Measurements from ENCODE around the gene PEF1. TPM values are rescaled to one million over a fixed set of nuclear protein-coding genes. Genes with fewer than 3 reads are reported as not detected.

The PEF1 gene
- polyA plus RNA-seq, 3 donors, result 36.6 to 81.7 (median 70.7) TPM

GRCh38 chr1:31617916-31618746 is 26.5 kb downstream of the PEF1 start:
- Mint-ChIP-seq H3K4me1 (peaks cover 2% of the 10 kb centered on the region), H3K9me3 (peaks cover 0 to 6% (median 3%) of the 10 kb centered on the region in 7 donors), H3K27ac (no peak overlapping the region), H3K36me3 (peaks cover 1 to 2% of the 10 kb centered on the region in 2 donors), H3K4me3 (peak overlapping the region in 1 of 2 donors; percentile 48), H3K27me3 (ENCODE audit: low read depth in 3 of 3) (peaks cover 22 to 37% (median 31%) of the 10 kb centered on the region in 3 donors)
- 11% methylated on average over 36 of the region's 56 CpGs for WGBS (ENCODE audit: insufficient coverage)
- H3K9me3 ChIP-seq (replicated peaks in 1 of 2; ENCODE audit: control insufficient read depth in 1 of 2, insufficient read depth in 1 of 2, low read length in 2 of 2), result no peaks in the 10 kb centered on the region
- peak overlapping the region; percentile 71 for H2AFZ ChIP-seq (ENCODE audit: insufficient read depth, low read depth, low read length, poor library complexity, severe bottlenecking)
- no peak overlapping the region for H3K27ac ChIP-seq (ENCODE audit: low read depth in 1 of 2, low read length in 2 of 2)
- H3K4me1 ChIP-seq (ENCODE audit: control insufficient read depth in 1 of 2, insufficient read depth in 2 of 2, low read length in 2 of 2), result peaks cover 5 to 8% of the 10 kb centered on the region in 2 donors
- peaks cover 7 to 32% of the 10 kb centered on the region in 2 donors for H3K27me3 ChIP-seq (ENCODE audit: control insufficient read depth in 2 of 2, insufficient read depth in 2 of 2, low read length in 2 of 2)
- TF ChIP-seq, protein P1, sequence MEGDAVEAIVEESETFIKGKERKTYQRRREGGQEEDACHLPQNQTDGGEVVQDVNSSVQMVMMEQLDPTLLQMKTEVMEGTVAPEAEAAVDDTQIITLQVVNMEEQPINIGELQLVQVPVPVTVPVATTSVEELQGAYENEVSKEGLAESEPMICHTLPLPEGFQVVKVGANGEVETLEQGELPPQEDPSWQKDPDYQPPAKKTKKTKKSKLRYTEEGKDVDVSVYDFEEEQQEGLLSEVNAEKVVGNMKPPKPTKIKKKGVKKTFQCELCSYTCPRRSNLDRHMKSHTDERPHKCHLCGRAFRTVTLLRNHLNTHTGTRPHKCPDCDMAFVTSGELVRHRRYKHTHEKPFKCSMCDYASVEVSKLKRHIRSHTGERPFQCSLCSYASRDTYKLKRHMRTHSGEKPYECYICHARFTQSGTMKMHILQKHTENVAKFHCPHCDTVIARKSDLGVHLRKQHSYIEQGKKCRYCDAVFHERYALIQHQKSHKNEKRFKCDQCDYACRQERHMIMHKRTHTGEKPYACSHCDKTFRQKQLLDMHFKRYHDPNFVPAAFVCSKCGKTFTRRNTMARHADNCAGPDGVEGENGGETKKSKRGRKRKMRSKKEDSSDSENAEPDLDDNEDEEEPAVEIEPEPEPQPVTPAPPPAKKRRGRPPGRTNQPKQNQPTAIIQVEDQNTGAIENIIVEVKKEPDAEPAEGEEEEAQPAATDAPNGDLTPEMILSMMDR (IDR thresholded peaks at IDR 0.05), result peak; percentile 98
- H3K79me2 ChIP-seq (ENCODE audit: insufficient read depth, low read length), result no peaks in the 10 kb centered on the region
- no peaks in the 10 kb centered on the region for H4K20me1 ChIP-seq (ENCODE audit: insufficient read depth, low read length)
- H3K4me3 ChIP-seq (replicated peaks in 1 of 3; ENCODE audit: low read depth in 2 of 3, low read length in 3 of 3), result peak overlapping the region in 1 of 3 experiments; percentile 63
- no peaks in the 10 kb centered on the region for H3K36me3 ChIP-seq (replicated peaks in 1 of 2; ENCODE audit: control insufficient read depth in 1 of 2, insufficient read depth in 2 of 2, low read length in 2 of 2)
- H3K9ac ChIP-seq (ENCODE audit: insufficient read depth, low read length, poor library complexity, severe bottlenecking), result peak overlapping the region; percentile 43
- peak; percentile 25 to 52 (median 43) for DNase-seq
- intact Hi-C loops (cut with micrococcal nuclease), result loop anchor here (1.0 to 5.0 kb wide), 2 partner anchors 54 to 56 kb away; no protein-coding TSS in a partner anchor
- peak overlapping the region; percentile 78 for H3K4me2 ChIP-seq (replicated peaks; ENCODE audit: extremely low read depth, low read length, poor library complexity, severe bottlenecking)

DNA sequence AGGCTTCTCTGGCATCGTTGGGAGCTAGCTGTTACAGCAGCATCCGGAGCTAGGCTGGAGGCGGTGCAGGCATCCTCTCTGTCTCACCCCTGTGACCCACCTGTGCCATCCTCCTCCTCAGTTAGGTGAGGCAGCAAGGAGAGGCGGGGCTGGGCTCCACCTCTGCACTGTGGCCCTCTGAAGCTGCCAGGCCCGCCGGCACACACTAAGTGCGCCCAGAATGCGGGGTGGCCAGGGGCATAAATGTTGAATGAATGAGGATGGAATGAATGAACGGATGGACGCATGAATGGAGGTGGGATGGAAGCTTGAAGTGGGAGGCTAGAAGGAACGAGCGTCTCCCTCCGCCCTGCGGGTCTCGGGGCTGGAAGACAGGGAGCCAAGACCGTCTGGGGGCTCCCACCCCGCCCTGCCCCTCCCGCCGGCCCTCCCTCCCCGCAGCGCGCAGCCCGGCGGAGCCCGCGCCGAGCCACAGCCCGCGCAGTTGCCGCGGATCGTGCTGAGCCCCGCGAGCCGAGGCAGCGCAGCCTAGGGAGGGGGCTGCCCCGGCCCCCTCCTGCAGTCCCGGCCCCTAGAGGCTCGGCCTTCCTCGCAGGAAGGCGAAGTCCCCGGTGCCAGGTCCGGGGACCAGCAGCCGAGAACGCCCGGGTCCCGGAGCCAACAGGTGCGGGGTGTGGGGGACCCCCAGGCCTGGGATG is 27.3 kb downstream of the PEF1 start, which contains the start of gene HCRTR1:
TSS of gene HCRTR1 (plus strand) at position 472 of the 698 bp plus-strand sequence. CDS start 1,504 bp downstream, outside the sequence.
- Mint-ChIP-seq H3K27me3 (ENCODE audit: low read depth in 3 of 3) (peaks cover 22 to 37% (median 31%) of the 10 kb centered on the region in 3 donors), H3K9me3 (peaks cover 0 to 6% (median 3%) of the 10 kb centered on the region in 7 donors), H3K4me3 (peak within 1 kb of the TSS in 1 of 2 donors; percentile 88), H3K36me3 (peaks cover 0 to 2% of the 10 kb centered on the region in 2 donors), H3K27ac (peak within 1 kb of the TSS in 2 of 7 donors; percentile 33 to 70), H3K4me1 (peaks cover 2% of the 10 kb centered on the region)
- Histone ChIP-seq H3K36me3 (replicated peaks in 1 of 2; ENCODE audit: control insufficient read depth in 1 of 2, insufficient read depth in 2 of 2, low read length in 2 of 2) (no peaks in the 10 kb centered on the region), H3K9ac (ENCODE audit: insufficient read depth, low read length, poor library complexity, severe bottlenecking) (peak within 1 kb of the TSS; percentile 43), H2AFZ (ENCODE audit: insufficient read depth, low read depth, low read length, poor library complexity, severe bottlenecking) (peak within 1 kb of the TSS; percentile 71), H3K9me3 (replicated peaks in 1 of 2; ENCODE audit: control insufficient read depth in 1 of 2, insufficient read depth in 1 of 2, low read length in 2 of 2) (no peaks in the 10 kb centered on the region), H3K27me3 (ENCODE audit: control insufficient read depth in 2 of 2, insufficient read depth in 2 of 2, low read length in 2 of 2) (peaks cover 7 to 32% of the 10 kb centered on the region in 2 donors), H3K79me2 (ENCODE audit: insufficient read depth, low read length) (no peaks in the 10 kb centered on the region), H4K20me1 (ENCODE audit: insufficient read depth, low read length) (no peaks in the 10 kb centered on the region), H3K4me3 (replicated peaks in 1 of 3; ENCODE audit: low read depth in 2 of 3, low read length in 3 of 3) (peak within 1 kb of the TSS in 1 of 3 experiments; percentile 63), H3K4me2 (replicated peaks; ENCODE audit: extremely low read depth, low read length, poor library complexity, severe bottlenecking) (peak within 1 kb of the TSS; percentile 78), H3K4me1 (ENCODE audit: control insufficient read depth in 1 of 2, insufficient read depth in 2 of 2, low read length in 2 of 2) (peaks cover 5 to 8% of the 10 kb centered on the region in 2 donors), H3K27ac (ENCODE audit: low read depth in 1 of 2, low read length in 2 of 2) (no peak within 1 kb of the TSS)
- TF ChIP-seq, protein P1 (IDR thresholded peaks at IDR 0.05), result no peak
- intact Hi-C loops (cut with micrococcal nuclease), result loop anchor here in 1 of 2 donors (5.0 kb wide), 1 partner anchor 55 kb away; no protein-coding TSS in a partner anchor
- WGBS (ENCODE audit: insufficient coverage), result 11% methylated on average over 41 of the region's 48 CpGs
- no peak for DNase-seq
